Colonic mucosa (tissue), 4 donors: ENCODE measurements around the gene OPTC. TPM values are rescaled to one million over a fixed set of nuclear protein-coding genes. Genes with fewer than 3 reads are reported as not detected.

Source experiments
- DNase-seq: peaks from one replicate; pipeline ENCODE4 v3.0.0-alpha.2; 2020
- H3K27ac ChIP-seq: fragments of 200-600 bp; one replicate; pipeline ENCODE4 v1.8.0; 2021
- H3K27me3 ChIP-seq: fragments of 200-600 bp; one replicate; pipeline ENCODE4 v1.8.0; 2021
- H3K36me3 ChIP-seq: fragments of 200-600 bp; one replicate; pipeline ENCODE4 v1.8.0; 2021
- H3K4me1 ChIP-seq: fragments of 200-600 bp; one replicate; pipeline ENCODE4 v1.8.0; 2021; ENCODE audit warnings: mild to moderate bottlenecking
- H3K4me3 ChIP-seq: fragments of 200-600 bp; one replicate; pipeline ENCODE4 v1.8.0; 2021
- H3K9ac ChIP-seq, 2 donors: one replicate each; pipeline ENCODE4 v1.7.0; 2013; ENCODE audit warnings: control low read depth in 2 of 2, low read depth in 2 of 2, low read length in 2 of 2
- H3K9me3 ChIP-seq: fragments of 200-600 bp; one replicate; pipeline ENCODE4 v1.8.0; 2021
- CTCF ChIP-seq: fragments of 200-600 bp; IDR thresholded peaks from one replicate; pipeline ENCODE4 v1.8.0; 2022; ENCODE audit warnings: antibody characterized with exemption, mild to moderate bottlenecking
- intact Hi-C: fragments of 100-400 bp; cut with DNase I; formaldehyde crosslinking; loops from one replicate; pipeline ENCODE4 v1.14.1; 2022
- total RNA-seq, 2 donors: library from RNA; stranded (reverse); fragmentation: NEBNext Ultra II Directional in 1 of 2; extraction: Animal tissue kit (Norgen Biotek cat#: 25700) in 1 of 2; gene quantifications; one replicate each; pipeline ENCODE4 v1.2.1, GENCODE V29; 2021
- donor health status: healthy.
- donor health status: DM: no; HTN: no; CAD: no.
- donor health status: DM: no; HTN: no; CAD: no.

Gene OPTC
- total RNA-seq, 2 donors from 2014 or later: not detected

GRCh38 chr1:203546274-203546673, 52.3 kb downstream of the OPTC start:
- Histone ChIP-seq H3K27me3 (no peaks in the 10 kb centered on the region), H3K9ac (no peak overlapping the region), H3K4me1 (no peaks in the 10 kb centered on the region), H3K9me3 (no peaks in the 10 kb centered on the region), H3K4me3 (no peak overlapping the region), H3K36me3 (no peaks in the 10 kb centered on the region), H3K27ac (no peak overlapping the region)
- no peak for TF ChIP-seq CTCF
- DNase-seq: no peak
- intact Hi-C loops: no loop called here

- Histone ChIP-seq H3K36me3 (no peaks in the 10 kb centered on the region), H3K9me3 (no peaks in the 10 kb centered on the region), H3K4me3 (no peak overlapping the region), H3K27ac (no peak overlapping the region), H3K27me3 (no peaks in the 10 kb centered on the region), H3K9ac (no peak overlapping the region), H3K4me1 (no peaks in the 10 kb centered on the region)
- intact Hi-C loops: no loop called here
- no peak for TF ChIP-seq CTCF
- DNase-seq: no peak
Measured at GRCh38 chr1:203547147-203547546, 53.2 kb downstream of the OPTC start.

- H3K4me1 ChIP-seq: no peaks in the 10 kb centered on the region
- intact Hi-C loops: no loop called here
Measured at GRCh38 chr1:203547771-203548421, 53.9 kb downstream of the OPTC start.

GRCh38 chr1:203548892-203549291, 54.9 kb downstream of the OPTC start:
- Histone ChIP-seq H3K9me3 (no peaks in the 10 kb centered on the region), H3K27me3 (no peaks in the 10 kb centered on the region), H3K4me1 (no peaks in the 10 kb centered on the region), H3K9ac (no peak overlapping the region), H3K27ac (no peak overlapping the region), H3K36me3 (no peaks in the 10 kb centered on the region), H3K4me3 (no peak overlapping the region)
- DNase-seq: no peak
- intact Hi-C loops: no loop called here
- TF ChIP-seq CTCF: no peak

More at GRCh38 chr1:203547771-203548421, 53.9 kb downstream of the OPTC start:
- Histone ChIP-seq H3K27me3 (no peaks in the 10 kb centered on the region), H3K36me3 (no peaks in the 10 kb centered on the region), H3K9me3 (no peaks in the 10 kb centered on the region), H3K4me3 (no peak overlapping the region), H3K27ac (no peak overlapping the region), H3K9ac (no peak overlapping the region)
- no peak for DNase-seq
- TF ChIP-seq CTCF: no peak

- TF ChIP-seq CTCF: no peak
- no peak for DNase-seq
- no peak overlapping the region for H3K9ac ChIP-seq
- H3K36me3 ChIP-seq: no peaks in the 10 kb centered on the region
- no peaks in the 10 kb centered on the region for H3K9me3 ChIP-seq
- no peak overlapping the region for H3K4me3 ChIP-seq
- H3K27me3 ChIP-seq: no peaks in the 10 kb centered on the region
- intact Hi-C loops: no loop called here
- no peaks in the 10 kb centered on the region for H3K4me1 ChIP-seq
- H3K27ac ChIP-seq: no peak overlapping the region
Measured at GRCh38 chr1:203549309-203549708, 55.4 kb downstream of the OPTC start.
